DND-41 (cell line): ENCODE results near the gene MARK4.

Experiments
- EZH2 ChIP-seq: IDR thresholded peaks from 3 replicates; pipeline ENCODE4 v1.6.1; 2012; ENCODE audit warnings: borderline replicate concordance, low read depth, mild to moderate bottlenecking, moderate library complexity, low read length, inconsistent platforms; ENCODE audit not compliant: severe bottlenecking
- TF ChIP-seq, protein P1 (sequence below): IDR thresholded peaks from 2 replicates; pipeline ENCODE4 v1.5.1; 2012; ENCODE audit warnings: borderline replicate concordance, low read length, moderate library complexity, mild to moderate bottlenecking; ENCODE audit not compliant: poor library complexity, severe bottlenecking; ENCODE audit errors: extremely low read depth

DNA sequence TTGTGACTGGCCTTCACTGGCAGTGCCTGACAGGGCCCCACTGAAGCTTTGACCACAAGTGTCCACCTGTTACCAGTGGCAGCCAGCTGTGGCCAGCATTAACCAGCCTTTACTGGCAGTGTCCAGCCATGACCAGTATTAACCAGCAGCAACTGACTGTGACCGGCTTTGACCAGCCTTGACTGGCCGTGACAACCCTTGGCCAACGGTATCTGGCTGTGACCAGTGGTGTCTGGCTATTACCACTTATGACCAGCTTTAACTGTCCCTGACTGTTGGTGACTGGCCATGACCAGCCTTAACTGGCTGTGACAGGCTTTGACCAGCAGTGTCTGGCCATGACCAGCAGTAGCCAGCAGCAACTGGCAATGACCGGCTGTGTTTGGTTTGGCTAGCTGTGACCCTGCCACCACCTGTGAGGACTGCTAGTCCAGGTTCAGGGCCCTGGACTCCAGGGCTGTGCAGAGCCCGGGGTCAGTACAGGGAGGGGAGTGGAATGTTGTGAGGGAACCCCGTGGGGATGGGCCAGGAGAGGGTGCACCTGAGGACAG, 39.4 kb downstream of the MARK4 start:
- TF ChIP-seq, protein P1, sequence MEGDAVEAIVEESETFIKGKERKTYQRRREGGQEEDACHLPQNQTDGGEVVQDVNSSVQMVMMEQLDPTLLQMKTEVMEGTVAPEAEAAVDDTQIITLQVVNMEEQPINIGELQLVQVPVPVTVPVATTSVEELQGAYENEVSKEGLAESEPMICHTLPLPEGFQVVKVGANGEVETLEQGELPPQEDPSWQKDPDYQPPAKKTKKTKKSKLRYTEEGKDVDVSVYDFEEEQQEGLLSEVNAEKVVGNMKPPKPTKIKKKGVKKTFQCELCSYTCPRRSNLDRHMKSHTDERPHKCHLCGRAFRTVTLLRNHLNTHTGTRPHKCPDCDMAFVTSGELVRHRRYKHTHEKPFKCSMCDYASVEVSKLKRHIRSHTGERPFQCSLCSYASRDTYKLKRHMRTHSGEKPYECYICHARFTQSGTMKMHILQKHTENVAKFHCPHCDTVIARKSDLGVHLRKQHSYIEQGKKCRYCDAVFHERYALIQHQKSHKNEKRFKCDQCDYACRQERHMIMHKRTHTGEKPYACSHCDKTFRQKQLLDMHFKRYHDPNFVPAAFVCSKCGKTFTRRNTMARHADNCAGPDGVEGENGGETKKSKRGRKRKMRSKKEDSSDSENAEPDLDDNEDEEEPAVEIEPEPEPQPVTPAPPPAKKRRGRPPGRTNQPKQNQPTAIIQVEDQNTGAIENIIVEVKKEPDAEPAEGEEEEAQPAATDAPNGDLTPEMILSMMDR, result no peak
- no peak for TF ChIP-seq EZH2
